TTC549 (cell line): ENCODE results near the gene APBB1IP.
"Not testable (repeated sequence)": the region's sequence is repeated elsewhere in the genome, so short reads cannot be mapped to it uniquely, and the experiment has no call there.

Experiments
- FAIRE-seq: peaks from 2 replicates; lab custom pipeline; 2012; peaks lifted over from hg19 to GRCh38; lab: Jason Lieb, UNC

The APBB1IP gene

GRCh38 chr10:26445411-26446031 is 7.4 kb downstream of the APBB1IP start:
- no peak for FAIRE-seq

DNA sequence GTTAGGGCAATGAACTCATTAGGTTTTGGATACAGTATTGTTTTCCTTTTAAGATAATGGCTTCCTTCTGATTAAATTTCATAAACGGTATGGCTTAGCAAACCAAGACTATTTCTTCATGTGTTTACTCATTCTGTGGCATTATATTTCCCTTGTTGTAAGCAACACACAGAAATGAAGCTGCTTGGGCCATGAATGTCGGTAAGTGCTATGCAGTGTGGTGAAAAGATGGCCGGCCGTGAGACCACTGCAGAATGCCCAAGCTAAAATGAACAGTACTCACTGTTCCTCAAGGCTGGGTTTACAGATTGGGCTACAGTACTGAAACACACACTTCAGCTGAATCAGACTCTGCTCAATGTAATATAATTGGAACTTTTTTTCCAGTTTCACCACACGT is 8.1 kb downstream of the APBB1IP start:
- no peak for FAIRE-seq

DNA sequence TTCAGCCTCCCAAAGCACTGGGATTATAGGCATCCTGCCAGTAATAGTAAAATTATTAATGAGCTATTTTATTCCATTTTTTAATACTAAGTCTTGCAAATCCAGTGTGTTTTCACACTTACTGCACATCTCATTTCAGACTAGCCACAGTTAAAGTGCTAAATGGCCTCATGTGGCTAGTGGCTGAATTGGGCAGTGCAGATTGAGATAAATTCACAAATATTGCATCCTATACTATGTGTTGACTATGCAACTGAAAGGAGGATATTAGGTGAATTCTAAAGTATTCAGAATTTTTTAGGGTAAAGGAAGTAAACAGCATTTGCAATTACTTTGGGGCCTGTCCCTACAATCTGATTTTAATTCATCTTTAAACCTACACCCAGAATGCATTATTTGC is 10.2 kb downstream of the APBB1IP start:
- no peak for FAIRE-seq

GRCh38 chr10:26448706-26449435 is 10.7 kb downstream of the APBB1IP start:
- no peak for FAIRE-seq

DNA sequence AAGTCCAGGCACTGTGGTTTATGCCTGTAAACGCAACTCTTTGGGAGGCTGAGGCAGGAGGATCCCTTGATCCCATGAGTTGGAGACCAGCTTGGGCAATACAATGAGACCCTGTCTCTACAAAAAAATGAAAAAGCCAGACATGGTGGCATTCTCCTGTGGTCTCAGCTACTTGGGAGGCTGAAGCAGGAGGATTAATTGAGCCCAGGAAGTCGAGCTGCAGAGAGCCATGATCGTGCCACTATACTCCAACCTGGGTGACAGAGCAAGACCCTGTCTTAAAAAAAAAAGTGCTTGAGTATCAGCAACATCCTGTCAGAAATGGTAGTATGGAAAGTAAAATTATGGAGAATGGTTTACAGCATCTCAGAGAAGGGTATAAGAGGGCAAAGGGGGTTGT is 11.6 kb downstream of the APBB1IP start:
- no peak for FAIRE-seq

- FAIRE-seq: no peak
Measured at GRCh38 chr10:26451903-26452302, 13.8 kb downstream of the APBB1IP start.

DNA sequence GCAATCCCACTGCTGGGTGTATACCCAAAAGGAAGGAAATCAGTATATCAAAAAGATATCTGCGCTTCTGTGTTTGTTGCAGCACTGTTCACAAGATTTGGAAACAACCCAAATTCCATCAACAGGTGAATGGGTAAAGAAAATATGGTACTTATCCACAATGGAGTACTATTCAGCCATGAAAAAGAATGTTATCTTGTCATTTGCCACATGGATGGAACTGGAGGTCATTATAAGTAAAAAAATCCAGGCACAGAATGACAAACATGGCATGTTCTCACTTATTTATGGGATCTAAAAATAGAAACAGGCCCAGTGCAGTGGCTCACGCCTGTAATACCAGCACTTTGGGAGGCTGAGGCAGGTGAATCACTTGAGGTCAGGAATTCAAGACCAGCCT is 15.7 kb downstream of the APBB1IP start:
- no peak for FAIRE-seq

GRCh38 chr10:26454891-26455290 is 16.8 kb downstream of the APBB1IP start:
- FAIRE-seq: no peak

DNA sequence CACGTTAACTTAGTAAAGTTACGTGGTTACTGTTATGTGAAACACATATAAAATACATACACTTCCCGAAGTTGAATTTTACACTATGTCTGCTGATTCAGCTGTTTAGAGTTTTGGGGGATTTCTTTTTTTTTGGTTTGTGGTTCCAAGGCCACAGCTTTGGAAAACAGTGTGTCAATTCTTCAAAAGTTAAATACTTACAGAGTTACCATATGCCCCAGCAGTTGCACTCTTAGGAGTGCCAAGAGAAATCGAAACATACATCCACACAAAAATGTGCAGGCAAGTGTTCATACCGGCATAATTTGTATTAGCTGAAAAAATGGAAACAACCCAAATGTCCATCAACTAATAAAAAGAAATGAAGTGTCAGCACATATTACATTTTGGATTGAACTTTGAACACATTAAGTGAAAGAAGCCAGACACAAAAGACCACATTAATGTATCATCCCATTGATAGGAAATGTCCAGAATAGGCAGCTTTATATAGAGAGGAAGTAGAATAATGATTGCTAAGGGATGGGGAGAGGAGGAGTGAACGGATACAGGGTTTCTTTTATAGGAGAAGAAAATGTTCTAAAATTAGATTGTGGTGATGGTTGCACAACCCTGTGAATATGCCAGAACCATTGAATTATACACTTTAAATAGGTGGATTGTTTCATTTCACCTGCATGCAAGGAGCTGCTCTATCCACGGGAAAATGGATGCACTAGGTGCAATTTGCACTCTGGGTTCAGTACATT is 17.6 kb downstream of the APBB1IP start:
- no peak for FAIRE-seq

DNA sequence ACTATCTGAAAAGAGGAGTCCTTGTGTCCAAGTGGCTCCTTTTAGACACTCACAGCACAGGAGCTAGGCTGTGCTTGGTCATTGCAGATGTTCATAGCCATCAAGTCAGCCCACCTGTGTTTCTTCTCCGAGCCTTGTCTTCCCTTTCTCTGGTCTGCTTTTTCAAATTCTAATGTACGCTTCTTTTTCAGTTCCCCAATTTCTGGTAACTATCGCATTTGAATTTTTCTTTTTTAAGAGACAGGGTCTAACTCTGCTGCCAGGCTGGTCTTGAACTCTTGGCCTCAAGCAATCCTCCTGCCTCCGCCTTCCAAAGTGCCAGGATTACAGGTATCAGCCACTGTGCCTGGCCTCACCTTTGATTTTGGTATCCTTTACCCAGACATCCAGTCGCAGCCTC is 18.9 kb downstream of the APBB1IP start:
- FAIRE-seq: no peak

- FAIRE-seq: no peak
Measured at GRCh38 chr10:26460736-26461135, 22.6 kb downstream of the APBB1IP start.

GRCh38 chr10:26463986-26464385 is 25.8 kb downstream of the APBB1IP start:
- no peak for FAIRE-seq

- no peak for FAIRE-seq
Measured at GRCh38 chr10:26464632-26465280, 26.6 kb downstream of the APBB1IP start.

DNA sequence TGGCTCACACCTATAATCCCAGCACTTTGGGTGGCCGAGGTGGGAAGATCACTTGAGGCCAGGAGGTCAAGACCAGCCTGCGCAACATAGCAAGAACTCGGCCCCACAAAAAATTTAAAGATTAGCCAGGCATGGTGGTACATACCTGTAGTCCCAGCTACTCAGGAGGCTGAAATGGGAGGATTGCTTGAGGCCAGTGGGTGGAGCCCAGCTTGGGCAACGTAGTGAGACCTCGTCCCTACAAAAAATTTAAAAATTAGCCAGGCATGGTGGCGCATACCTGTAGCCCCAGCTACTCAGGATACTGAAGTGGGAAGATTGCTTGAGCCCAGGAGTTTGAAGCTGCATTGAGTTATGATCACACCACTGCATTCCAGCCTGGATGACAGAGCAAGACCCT is 28.4 kb downstream of the APBB1IP start:
- FAIRE-seq: not testable (repeated sequence)

DNA sequence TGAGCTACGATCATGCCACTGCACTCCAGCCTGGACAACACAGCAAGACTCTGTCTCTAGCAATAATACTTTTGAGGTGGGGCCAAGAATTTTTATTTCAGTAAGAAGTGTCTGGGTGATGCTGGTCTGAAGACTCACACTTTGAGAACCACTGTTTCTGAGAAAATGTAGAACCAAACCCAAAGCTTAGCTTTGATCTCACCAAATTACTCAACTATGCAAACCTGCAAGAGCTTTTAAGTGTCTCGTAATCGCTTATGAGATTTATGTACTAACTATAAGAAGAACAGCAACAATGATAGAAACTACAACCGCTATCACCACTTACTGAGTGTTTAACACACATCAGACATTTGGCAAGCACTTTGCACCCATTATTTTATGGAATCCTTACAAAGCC is 29.5 kb downstream of the APBB1IP start:
- FAIRE-seq: no peak

DNA sequence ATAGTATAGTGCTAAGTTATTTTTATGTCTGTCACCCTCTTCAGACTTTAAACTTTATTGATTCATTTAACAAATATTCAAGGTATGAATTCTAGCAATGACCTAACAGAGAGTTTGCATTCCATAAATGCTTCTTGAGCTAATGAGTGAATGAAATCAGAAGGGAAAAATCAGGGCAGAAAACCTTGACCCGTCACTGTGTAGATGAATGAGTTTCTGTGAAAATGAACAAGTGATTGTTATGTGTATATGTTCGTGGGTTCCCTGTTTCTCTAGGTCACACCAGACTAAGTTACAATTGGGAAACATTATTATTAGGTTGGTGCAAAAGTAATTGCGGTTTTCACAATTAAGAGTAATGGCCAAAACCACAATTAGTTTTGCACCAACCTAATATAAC is 30.1 kb downstream of the APBB1IP start:
- no peak for FAIRE-seq

- no peak for FAIRE-seq
Measured at GRCh38 chr10:26468700-26469099, 30.6 kb downstream of the APBB1IP start.

- FAIRE-seq: no peak
Measured at GRCh38 chr10:26472492-26472778, 34.3 kb downstream of the APBB1IP start.

- no peak for FAIRE-seq
Measured at GRCh38 chr10:26474026-26474425, 35.9 kb downstream of the APBB1IP start.

DNA sequence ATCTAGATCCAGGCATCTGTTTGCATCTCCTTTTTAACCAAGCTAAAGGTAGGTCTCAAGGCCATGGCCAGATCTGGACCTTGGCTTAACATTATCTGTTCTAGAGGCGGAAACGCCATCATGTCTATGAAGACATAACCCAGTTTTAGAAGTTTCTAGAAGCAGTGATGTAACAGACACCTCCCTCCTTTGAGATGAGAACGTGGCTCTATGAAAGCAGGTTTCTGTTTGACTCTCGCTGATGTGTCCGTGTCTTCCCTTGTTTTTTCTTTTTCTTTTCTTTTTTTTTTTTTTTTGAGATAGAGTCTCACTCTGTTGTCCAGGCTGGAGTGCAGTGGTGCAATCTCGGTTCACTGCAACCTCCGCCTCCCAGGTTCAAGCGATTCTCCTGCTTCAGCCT is 36.7 kb downstream of the APBB1IP start:
- FAIRE-seq: not testable (repeated sequence)

- FAIRE-seq: no peak
Measured at GRCh38 chr10:26475386-26475785, 37.2 kb downstream of the APBB1IP start.

DNA sequence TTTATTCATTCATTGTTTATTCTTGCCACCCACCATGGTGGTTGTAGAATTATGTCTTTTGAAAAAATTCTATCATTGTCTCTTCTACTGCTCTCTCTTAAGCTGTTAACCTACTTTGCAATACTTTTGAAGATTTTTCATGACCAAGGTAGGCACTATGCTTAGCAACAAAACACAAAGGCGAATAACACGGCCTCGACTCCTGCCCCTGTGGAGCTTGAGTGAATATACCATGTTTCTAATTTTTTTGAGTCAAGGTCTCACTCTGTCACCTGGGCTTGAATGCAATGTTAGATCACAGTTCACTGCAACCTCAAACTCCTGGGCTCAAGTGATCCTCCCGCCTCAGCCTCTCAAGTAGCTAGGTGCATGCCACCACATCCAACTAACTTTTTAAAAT is 39.4 kb downstream of the APBB1IP start:
- FAIRE-seq: no peak

GRCh38 chr10:26478061-26478460 is 39.9 kb downstream of the APBB1IP start:
- FAIRE-seq: no peak
